GM21390 (cell line): ENCODE measurements around the gene RPGRIP1L.
"Not testable (repeated sequence)": the region's sequence is repeated elsewhere in the genome, so short reads cannot be mapped to it uniquely, and the experiment has no call there.

ENCODE experiments used
- ATAC-seq: cut with Tn5 transposase; IDR thresholded peaks from one replicate; pipeline ENCODE4 v1.9.1; 2021; ENCODE audit not compliant: unreplicated experiment

The RPGRIP1L gene

DNA sequence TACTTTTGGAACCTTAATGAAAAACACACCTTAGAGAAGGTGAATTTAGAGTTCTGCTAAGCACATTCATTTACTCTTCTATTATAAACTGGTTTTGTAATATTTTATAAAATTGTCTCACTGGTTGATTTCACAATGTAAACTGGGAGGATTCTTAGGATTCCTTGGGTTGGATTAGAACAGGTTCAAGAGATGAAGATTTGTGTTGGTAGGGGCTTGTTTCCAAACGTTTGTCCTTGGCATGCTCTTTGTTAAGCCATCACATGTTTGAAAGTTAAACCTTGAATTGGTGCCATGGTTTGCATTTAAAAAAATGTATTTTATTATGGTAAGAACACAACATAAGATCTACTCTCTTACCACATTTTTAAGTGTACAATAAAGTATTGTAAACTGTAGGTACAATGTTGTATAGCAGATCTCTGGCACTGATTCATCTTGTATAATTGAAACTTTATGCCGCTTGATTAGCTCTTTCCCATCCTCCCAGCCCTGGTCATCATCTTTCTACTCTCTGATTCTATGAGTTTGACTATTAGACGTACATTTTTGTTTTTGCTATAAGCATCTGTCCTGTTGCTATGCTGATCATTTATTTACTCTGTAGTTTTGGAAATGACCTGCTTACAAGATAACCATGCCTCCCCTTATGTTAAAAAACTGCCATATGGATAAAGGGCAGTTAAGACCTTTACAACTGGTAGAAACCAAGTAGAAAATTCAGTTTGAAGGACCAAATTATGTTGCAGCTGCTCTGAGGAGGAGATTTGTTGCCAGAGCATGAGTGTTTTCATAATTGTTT, 9.9 kb upstream of the RPGRIP1L start:
- no peak for ATAC-seq

DNA sequence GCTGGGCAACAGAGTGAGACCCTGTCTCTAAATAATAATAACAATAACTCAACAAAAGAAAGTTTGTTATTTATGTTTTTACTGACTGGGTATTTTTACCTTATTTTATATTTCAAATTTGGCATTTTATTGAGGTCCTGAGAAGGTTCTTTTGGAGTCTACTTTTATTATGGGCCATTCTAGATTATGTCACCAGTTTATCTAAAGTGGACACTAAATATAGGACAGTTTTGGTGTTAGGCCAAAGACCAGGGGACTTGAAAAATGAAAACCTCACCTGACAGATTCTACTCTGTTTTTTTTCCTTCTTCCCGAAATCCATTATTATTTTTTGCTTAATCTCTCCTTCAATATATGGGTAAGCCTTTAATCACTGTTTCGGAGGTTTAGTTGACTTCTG, 8.4 kb upstream of the RPGRIP1L start:
- no peak for ATAC-seq

DNA sequence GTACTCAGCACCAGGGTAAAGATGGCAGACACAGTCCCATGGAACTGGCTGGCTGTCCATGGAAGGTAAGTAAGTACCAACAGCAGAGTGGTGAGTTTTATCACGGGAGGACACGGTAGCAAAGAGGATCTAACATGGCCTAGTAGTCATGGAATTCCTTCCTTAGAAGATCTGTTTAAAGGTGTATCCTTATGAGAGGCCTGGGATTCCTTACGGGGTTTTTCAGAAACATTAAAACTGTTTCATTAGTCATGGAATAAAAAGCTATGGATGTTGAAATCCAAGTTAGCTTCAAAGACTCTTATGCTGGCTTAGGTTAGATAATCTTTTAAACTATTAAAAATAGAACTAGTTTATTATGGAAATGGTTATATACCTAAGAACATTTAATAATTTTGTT, 7.7 kb upstream of the RPGRIP1L start:
- no peak for ATAC-seq

DNA sequence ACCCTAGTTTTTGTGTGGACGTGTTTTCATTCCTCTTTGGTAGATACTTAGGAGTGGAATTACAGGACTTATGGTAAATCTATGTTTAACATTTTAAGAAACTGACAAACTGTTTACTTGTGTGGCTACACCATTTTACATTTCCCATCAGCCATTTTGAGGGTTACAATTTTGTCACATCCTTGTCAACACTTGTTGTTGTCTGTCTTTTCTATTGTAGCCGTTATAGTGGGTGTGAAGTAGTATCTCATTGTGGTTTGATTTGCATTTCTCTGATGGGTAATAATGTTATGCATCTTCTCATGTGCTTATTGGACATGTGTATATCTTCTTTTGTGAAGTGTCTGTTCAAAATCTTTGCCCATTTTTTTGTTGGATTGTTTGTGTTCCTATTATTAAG, 4.8 kb upstream of the RPGRIP1L start:
- ATAC-seq, result no peak

DNA sequence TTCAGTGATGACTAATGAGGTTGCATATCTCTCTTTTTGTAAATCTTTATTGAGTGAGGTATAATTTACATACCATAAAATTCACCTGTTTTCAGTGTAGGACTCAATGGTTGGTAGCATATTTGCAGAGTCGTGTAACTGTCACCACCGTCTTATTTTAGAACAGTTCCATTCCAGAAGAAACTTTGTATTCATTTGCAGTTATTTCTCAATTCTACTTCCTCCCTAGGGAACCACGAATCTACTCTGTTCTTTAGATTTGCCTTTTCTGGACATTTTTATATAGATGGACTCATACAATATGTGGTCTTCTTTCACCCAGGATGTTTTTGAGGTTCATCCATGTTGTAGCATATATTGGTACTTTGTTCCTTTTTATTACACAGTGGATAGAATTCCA, 4.0 kb upstream of the RPGRIP1L start:
- no peak for ATAC-seq

GRCh38 chr16:53704445-53704813, 770 bp upstream of the RPGRIP1L start:
- no peak for ATAC-seq

GRCh38 chr16:53698271-53698670, 5.4 kb downstream of the RPGRIP1L start:
- not testable (repeated sequence) for ATAC-seq

GRCh38 chr16:53695070-53695469, 8.6 kb downstream of the RPGRIP1L start:
- no peak for ATAC-seq

DNA sequence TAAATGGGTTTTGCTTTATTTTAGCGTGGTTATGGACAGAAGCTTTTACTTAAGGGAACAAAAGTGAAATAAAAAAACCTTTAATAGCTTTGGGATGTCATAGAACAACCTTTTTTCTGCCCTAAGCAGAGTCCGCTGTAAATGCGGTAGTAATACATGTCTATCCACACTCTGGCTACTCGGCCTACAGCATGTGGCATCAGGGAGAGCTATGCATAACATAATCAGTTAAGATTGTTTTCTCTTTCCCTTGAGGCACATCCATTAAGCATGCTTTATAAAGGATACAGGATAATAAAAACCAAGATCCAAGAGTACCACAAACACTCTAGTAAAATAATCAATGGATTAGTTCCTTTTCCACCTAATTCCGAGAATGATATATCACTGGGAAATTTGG, 10.3 kb downstream of the RPGRIP1L start:
- ATAC-seq, result no peak

DNA sequence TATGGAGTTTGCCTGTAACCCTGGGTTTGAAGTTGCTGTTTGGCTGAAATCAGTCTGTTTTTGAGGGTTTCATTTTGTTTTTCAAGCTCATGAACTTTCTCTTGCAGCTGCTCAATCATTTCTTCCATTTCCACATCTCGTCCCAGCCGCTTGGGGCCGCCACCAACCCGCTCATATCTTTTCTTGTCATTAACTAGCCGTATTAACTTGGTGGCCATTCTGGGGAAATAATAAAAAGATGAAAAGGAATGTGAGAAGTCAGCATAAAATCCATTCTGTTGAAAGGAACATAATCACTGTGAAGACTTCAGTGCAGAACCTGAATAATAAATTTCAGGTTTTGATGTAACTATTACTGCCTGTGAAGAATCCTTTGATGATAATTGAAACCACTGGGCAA, 11.5 kb downstream of the RPGRIP1L start:
- ATAC-seq, result no peak

DNA sequence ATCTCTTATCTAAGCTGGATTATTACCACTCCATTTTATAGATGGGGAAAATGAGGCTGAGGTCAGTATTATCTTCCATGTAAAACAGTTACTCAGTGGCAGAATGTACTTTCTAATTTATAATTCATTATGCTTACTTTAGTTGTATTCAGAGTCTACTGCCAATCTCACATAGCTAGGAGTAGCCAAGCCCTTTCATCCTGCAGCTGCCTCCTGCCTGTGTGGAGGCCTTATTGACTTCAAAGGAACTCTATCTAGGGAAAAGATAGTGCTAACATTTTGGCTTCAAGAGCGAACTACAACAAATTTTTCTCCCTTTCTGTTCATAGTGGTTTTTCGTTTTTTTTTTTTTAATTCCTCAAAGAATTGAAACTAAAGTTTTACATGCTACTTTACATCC, 12.9 kb downstream of the RPGRIP1L start:
- no peak for ATAC-seq

DNA sequence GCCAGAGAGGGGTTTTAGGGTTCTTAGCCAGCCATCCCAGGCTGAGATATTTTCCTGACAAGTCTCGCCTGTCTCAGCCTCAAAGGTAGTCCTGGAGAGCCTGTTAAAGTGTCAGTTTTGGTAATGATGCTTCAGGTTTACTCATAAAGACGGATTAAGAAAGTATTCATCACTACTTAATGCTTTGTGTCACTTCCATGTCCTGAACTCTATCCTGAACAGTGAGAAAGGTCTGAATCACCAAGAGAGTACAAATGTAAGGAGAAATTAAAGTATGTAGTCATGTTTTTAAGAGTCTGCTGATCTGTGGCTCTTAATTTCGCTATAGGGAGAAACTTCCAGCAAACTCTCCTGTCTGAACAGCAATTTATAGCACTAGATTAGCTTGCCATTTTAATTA, 14.0 kb downstream of the RPGRIP1L start:
- ATAC-seq, result no peak

DNA sequence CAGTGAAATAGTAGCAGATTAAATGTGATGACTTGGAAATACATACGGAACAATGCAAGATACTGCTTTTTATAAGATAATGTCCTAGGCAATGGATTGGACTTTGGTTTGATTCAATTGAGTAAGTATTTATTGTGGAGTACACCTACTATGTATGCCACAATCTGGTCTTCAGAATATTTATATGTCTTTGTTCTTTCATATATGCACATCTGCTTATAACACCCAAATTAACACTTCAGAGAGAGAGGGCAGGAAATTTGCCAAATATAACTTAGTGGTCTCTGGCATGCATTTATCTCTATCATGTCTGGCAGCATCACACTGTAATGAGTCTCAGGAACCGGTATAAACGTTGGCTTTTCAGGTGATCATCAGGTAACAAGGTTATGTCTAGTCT, 16.9 kb downstream of the RPGRIP1L start:
- no peak for ATAC-seq

DNA sequence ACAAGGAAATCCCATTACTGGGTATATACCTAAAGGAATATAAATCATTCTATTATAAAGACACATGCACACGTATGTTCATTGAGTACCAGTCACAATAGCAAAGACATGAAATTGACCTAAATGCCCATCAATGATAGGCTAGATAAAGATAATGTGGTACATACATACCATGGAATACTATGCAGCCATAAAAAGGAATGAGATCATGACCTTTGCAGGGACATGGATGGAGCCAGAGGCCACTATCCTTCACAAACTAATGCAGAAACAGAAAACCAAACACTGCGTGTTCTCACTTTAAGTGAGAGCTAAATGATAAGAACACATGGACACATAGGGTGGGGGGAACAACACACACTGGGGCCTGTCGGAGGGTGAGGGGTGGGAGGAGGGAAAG, 18.3 kb downstream of the RPGRIP1L start:
- ATAC-seq, result not testable (repeated sequence)

DNA sequence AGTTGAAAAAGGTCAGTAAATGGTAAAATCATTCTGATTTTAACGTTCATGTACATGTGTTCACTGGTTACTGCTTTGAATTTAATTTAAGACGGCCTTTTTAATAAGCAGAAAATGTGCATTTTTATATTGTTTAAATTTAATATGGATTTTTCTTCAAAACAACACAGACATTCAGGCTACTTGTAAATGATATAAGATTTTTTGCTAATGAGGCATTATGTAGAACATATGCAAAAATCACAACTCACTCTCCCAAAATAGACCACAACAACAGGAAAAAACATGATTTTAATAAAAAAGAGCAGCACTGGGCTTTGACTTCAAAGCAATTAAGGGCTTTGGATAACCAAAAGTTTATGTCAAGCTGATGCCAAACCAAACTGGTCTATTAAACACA, 22.3 kb downstream of the RPGRIP1L start:
- ATAC-seq, result no peak

DNA sequence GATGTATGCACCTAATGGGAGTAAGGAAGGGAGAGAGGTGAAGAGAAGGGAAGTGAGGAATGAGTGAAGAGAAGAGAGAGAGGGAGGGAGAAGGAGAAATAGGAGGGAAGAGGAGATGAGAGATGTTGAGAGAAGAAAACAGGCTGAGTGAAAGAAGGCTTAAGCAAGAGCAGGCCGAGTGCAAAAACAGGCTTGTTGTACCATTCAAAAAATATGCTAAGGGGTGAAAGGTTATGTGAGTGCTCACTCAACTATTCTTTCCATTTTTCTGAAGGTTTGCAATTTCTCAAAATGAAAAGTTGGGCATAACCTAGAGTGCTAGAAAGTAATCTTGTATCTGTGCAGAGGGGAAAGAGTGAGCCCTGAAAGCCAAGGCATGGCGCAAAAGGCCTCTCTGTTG, 22.9 kb downstream of the RPGRIP1L start:
- ATAC-seq, result no peak

DNA sequence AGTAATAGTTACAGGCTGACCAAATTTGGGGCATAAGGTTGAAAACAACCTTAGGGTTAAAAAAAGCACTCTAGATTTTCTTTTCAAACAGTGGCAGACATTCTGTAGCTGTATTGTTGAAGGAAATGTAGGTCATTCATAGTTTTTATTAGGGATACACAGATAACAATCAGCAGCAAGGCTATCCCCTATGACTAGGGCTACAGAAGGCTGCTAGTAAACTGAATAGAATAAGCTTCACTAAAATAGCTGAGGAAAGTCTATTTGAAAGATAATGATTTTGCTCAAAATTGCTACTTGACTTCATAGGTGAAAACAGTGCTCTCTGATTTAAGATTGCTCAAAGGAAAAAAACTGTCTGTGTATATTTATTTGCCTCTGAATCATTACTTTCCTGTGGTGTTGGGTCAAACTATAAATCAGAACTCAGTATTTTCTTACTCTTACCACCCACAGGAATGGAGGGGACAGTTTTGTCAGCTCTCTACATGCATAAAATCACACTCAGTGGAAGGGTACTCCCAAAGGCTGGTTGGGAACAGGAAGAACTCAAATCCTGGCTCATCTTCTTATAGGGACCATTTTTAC, 24.8 kb downstream of the RPGRIP1L start:
- no peak for ATAC-seq

GRCh38 chr16:53678155-53678554, 25.5 kb downstream of the RPGRIP1L start:
- ATAC-seq, result no peak

GRCh38 chr16:53673189-53673588, 30.5 kb downstream of the RPGRIP1L start:
- no peak for ATAC-seq

GRCh38 chr16:53672461-53672860, 31.2 kb downstream of the RPGRIP1L start:
- ATAC-seq, result no peak

GRCh38 chr16:53668869-53669268, 34.8 kb downstream of the RPGRIP1L start:
- no peak for ATAC-seq

- ATAC-seq, result no peak
These were observed 36.8 kb downstream of the RPGRIP1L start for GRCh38 chr16:53666786-53667415.
